DND-41 (cell line): ENCODE data around the gene PPARD.
A peak's percentile ranks its signal among the peaks of the same experiment; 100 is the strongest.
"Not testable (repeated sequence)": the region's sequence is repeated elsewhere in the genome, so short reads cannot be mapped to it uniquely, and the experiment has no call there.

Experiments used
- ATAC-seq: fragments of 200-7000 bp; cut with Tn5 transposase; 3 replicates; pipeline ENCODE4 v1.9.1; 2021; ENCODE audit warnings: low read depth; ENCODE audit not compliant: insufficient read depth
- DNase-seq: peaks from one replicate; pipeline ENCODE4 v3.0.0-alpha.2; 2020
- H2AFZ ChIP-seq: 2 replicates; pipeline ENCODE4 v1.6.0; 2012; ENCODE audit warnings: low read depth, low read length
- H3K27ac ChIP-seq: 2 replicates; pipeline ENCODE4 v1.5.1; 2012; ENCODE audit warnings: low read length, inconsistent platforms
- H3K27me3 ChIP-seq: fragments of 200-600 bp; sonication (generic); 2 replicates; pipeline ENCODE4 v1.6.0; 2012; ENCODE audit warnings: low read length, mild to moderate bottlenecking, inconsistent platforms; ENCODE audit not compliant: insufficient read depth, poor library complexity
- H3K36me3 ChIP-seq: 2 replicates; pipeline ENCODE4 v1.5.1; 2012; ENCODE audit warnings: low read length, inconsistent platforms; ENCODE audit not compliant: insufficient read depth
- H3K4me1 ChIP-seq: 2 replicates; pipeline ENCODE4 v1.5.1; 2012; ENCODE audit warnings: mild to moderate bottlenecking, low read length; ENCODE audit not compliant: insufficient read depth
- H3K4me2 ChIP-seq: 2 replicates; pipeline ENCODE4 v1.6.0; 2012; ENCODE audit warnings: mild to moderate bottlenecking, moderate library complexity, low read length, inconsistent platforms; ENCODE audit not compliant: insufficient read depth
- H3K4me3 ChIP-seq, 2 experiments: fragments of 200-600 bp in 1 of 2; shearing (Covaris generic) in 1 of 2; 2 replicates each; pipeline ENCODE4 v1.5.1; 2012 to 2016; ENCODE audit warnings: inconsistent platforms in 2 of 2, low read length in 2 of 2, mild to moderate bottlenecking in 2 of 2, low read depth in 1 of 2, moderate library complexity in 1 of 2
- H3K79me2 ChIP-seq: 2 replicates; pipeline ENCODE4 v1.6.0; 2012; ENCODE audit warnings: low read length, inconsistent platforms; ENCODE audit not compliant: insufficient read depth
- H3K9ac ChIP-seq: 2 replicates; pipeline ENCODE4 v1.6.0; 2012; ENCODE audit warnings: low read depth, mild to moderate bottlenecking, inconsistent platforms, low read length, moderate library complexity
- H3K9me3 ChIP-seq: 2 replicates; pipeline ENCODE4 v1.5.1; 2012; ENCODE audit warnings: low read length, moderate library complexity, mild to moderate bottlenecking, inconsistent platforms; ENCODE audit not compliant: insufficient read depth, severe bottlenecking
- H4K20me1 ChIP-seq: 2 replicates; pipeline ENCODE4 v1.6.0; 2012; ENCODE audit warnings: low read length; ENCODE audit not compliant: insufficient read depth
- EZH2 ChIP-seq: IDR thresholded peaks from 3 replicates; pipeline ENCODE4 v1.6.1; 2012; ENCODE audit warnings: borderline replicate concordance, low read depth, mild to moderate bottlenecking, moderate library complexity, low read length, inconsistent platforms; ENCODE audit not compliant: severe bottlenecking
- TF ChIP-seq, protein P1 (sequence below): IDR thresholded peaks from 2 replicates; pipeline ENCODE4 v1.5.1; 2012; ENCODE audit warnings: borderline replicate concordance, low read length, moderate library complexity, mild to moderate bottlenecking; ENCODE audit not compliant: poor library complexity, severe bottlenecking; ENCODE audit errors: extremely low read depth

PPARD gene

DNA sequence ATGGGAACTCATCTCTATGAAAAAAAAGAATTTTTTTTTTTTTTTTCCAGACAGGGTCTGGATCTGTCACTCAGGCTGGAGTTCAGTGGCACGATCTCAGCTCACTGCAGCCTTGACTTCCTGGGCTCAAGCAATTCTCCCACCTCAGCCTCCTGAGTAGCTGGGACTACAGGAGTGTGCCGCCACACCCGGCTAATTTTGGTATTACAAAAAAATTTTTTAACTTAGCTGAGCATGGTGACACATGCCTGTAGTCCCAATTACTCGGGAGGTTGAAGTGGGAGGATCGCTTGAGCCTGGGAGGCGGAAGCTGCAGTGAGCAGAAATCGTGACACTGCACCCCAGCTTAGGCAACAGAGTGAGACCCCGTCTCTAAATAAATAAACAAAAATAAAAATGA is 37.2 kb upstream of the PPARD start:
- H2AFZ ChIP-seq: no peak overlapping the region
- peaks cover 48% of the 10 kb centered on the region for H3K4me1 ChIP-seq
- H3K36me3 ChIP-seq: peaks cover 37% of the 10 kb centered on the region
- no peak for DNase-seq
- TF ChIP-seq, protein P1, sequence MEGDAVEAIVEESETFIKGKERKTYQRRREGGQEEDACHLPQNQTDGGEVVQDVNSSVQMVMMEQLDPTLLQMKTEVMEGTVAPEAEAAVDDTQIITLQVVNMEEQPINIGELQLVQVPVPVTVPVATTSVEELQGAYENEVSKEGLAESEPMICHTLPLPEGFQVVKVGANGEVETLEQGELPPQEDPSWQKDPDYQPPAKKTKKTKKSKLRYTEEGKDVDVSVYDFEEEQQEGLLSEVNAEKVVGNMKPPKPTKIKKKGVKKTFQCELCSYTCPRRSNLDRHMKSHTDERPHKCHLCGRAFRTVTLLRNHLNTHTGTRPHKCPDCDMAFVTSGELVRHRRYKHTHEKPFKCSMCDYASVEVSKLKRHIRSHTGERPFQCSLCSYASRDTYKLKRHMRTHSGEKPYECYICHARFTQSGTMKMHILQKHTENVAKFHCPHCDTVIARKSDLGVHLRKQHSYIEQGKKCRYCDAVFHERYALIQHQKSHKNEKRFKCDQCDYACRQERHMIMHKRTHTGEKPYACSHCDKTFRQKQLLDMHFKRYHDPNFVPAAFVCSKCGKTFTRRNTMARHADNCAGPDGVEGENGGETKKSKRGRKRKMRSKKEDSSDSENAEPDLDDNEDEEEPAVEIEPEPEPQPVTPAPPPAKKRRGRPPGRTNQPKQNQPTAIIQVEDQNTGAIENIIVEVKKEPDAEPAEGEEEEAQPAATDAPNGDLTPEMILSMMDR: no peak
- TF ChIP-seq EZH2: no peak
- H3K79me2 ChIP-seq: peaks cover 64% of the 10 kb centered on the region
- no peak overlapping the region for H3K4me2 ChIP-seq
- H3K9me3 ChIP-seq: no peaks in the 10 kb centered on the region
- no peak overlapping the region for H3K4me3 ChIP-seq
- H3K9ac ChIP-seq: no peak overlapping the region
- H4K20me1 ChIP-seq: peaks cover 20% of the 10 kb centered on the region
- no peaks in the 10 kb centered on the region for H3K27me3 ChIP-seq
- no peak for ATAC-seq
- H3K27ac ChIP-seq: no peak overlapping the region

DNA sequence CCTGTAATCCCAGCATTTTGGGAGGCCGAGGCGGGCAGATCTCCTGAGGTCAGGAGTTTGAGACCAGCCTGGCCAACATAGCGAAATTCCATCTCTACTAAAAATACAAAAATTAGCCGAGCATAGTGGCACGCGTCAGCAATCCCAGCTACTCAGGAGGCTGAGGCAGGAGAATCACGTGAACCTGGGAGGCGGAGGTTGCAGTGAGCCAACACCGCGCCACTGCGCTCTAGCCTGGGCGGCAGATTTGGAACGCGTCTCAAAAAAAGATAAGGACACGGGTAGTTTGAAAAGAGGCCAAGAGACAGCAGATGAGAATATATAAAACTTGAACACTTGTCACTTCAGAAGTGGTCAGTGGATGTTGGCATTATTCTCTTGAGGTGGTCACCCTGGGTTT is 35.2 kb upstream of the PPARD start:
- H3K27me3 ChIP-seq, ATAC-seq, H3K27ac ChIP-seq, H3K9ac ChIP-seq, H3K4me3 ChIP-seq, H2AFZ ChIP-seq, DNase-seq, H3K4me2 ChIP-seq, H3K9me3 ChIP-seq: not testable (repeated sequence)
- Histone ChIP-seq H4K20me1 (peaks cover 15% of the 10 kb centered on the region), H3K4me1 (peaks cover 49% of the 10 kb centered on the region), H3K79me2 (peaks cover 53% of the 10 kb centered on the region), H3K36me3 (peaks cover 51% of the 10 kb centered on the region)

DNA sequence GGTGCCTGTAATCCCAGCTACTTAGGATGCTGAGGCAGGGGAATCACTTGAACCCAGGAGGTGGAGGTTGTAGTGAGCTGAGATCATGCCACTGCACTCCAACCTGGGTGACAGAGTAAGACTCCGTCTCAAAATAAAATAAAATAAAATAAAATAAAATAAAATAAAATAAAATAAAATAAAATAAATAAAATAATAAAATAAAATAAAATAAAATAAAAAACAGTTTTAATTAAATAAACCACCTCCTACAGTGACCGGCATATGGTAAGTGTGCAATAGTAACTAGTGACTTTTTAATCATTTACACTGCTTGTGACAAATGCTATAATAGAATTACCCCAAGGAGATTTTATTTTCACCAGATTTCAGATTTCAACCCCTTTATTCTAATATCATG is 33.8 kb upstream of the PPARD start:
- not testable (repeated sequence) for H3K27ac ChIP-seq, H3K9ac ChIP-seq, H3K4me3 ChIP-seq, H3K4me2 ChIP-seq, H4K20me1 ChIP-seq, H2AFZ ChIP-seq, DNase-seq, ATAC-seq, H3K9me3 ChIP-seq, H3K27me3 ChIP-seq
- Histone ChIP-seq H3K36me3 (peaks cover 53% of the 10 kb centered on the region), H3K79me2 (peaks cover 42% of the 10 kb centered on the region), H3K4me1 (peaks cover 35% of the 10 kb centered on the region)

DNA sequence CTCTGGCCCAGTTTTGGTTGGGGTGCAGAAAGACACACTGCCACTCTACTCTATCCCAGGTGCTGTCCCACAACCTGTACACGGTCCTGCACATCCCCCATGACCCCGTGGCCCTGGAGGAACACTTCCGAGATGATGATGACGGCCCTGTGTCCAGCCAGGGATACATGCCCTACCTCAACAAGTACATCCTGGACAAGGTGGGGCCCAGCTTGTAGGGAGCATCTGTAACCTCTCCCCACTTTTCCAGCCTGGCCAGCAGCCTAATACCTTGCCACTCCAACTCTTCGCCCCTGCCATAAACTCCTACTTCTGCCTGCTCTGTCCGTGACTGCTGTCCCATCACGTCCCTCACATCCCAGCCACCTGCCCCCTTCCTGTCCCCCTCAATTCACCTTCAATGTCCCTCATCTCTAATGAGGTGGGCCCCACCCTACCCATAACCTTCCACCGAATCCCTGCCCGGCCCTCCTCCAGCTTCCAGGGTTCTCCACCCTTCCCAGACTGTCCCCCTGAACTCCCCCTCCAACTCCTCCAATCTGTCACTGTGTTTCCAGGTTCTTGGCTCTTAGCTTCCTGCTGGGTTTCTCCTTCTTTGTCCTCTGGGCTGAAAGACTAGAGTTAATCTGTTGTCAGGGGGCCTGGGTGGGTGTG is 32.6 kb upstream of the PPARD start:
- DNase-seq: no peak
- Histone ChIP-seq H3K9me3 (no peaks in the 10 kb centered on the region), H3K4me3 (no peak overlapping the region), H3K79me2 (peaks cover 30% of the 10 kb centered on the region), H2AFZ (no peak overlapping the region), H3K27ac (peak overlapping the region; percentile 66), H4K20me1 (no peaks in the 10 kb centered on the region), H3K9ac (no peak overlapping the region), H3K36me3 (peaks cover 41% of the 10 kb centered on the region), H3K27me3 (no peaks in the 10 kb centered on the region), H3K4me1 (peaks cover 34% of the 10 kb centered on the region), H3K4me2 (0 out of 2 replicates have a peak overlapping the region, but pooled peaks have one; percentile 1)
- TF ChIP-seq EZH2: no peak
- TF ChIP-seq, protein P1: no peak
- no peak for ATAC-seq
